GM23338 (cell line): ENCODE data around the gene PABPC1L2B.

Experiments
- CREB1 ChIP-seq: fragments of 250-450 bp; sonication (Bioruptor Pico); IDR thresholded peaks from 2 replicates; pipeline ENCODE4 v1.5.0; 2020; ENCODE audit warnings: low read depth, mild to moderate bottlenecking, moderate library complexity
- CTCF ChIP-seq, 2 experiments: fragments of 200-600 bp in 1 of 2; sonication (generic) in 1 of 2; conservative IDR thresholded peaks; 2 replicates each; pipeline versions ENCODE4 v1.5.1 to v1.6.1; 2016 to 2017; ENCODE audit warnings: antibody characterized with exemption in 2 of 2, low read depth in 2 of 2, mild to moderate bottlenecking in 2 of 2, moderate library complexity in 1 of 2
- ETS1 ChIP-seq: IDR thresholded peaks from 2 replicates; pipeline ENCODE4 v1.6.1; 2016; ENCODE audit warnings: antibody characterized with exemption
- EZH2 ChIP-seq: fragments of 200-600 bp; sonication (generic); IDR thresholded peaks from one replicate; pipeline ENCODE4 v1.8.0; 2017; ENCODE audit warnings: antibody characterized with exemption, mild to moderate bottlenecking, low read depth; ENCODE audit not compliant: unreplicated experiment
- EZH2phosphoT487 ChIP-seq: fragments of 200-600 bp; sonication (generic); IDR thresholded peaks from one replicate; pipeline ENCODE4 v1.8.1; 2018; ENCODE audit warnings: antibody characterized with exemption; ENCODE audit not compliant: unreplicated experiment
- JUNB ChIP-seq: IDR thresholded peaks from one replicate; pipeline ENCODE4 v1.6.1; 2016; ENCODE audit warnings: antibody characterized with exemption; ENCODE audit not compliant: unreplicated experiment
- NANOG ChIP-seq: IDR thresholded peaks from 2 replicates; pipeline ENCODE4 v1.6.1; 2016; ENCODE audit warnings: antibody characterized with exemption, borderline replicate concordance
- POLR2AphosphoS5 ChIP-seq: IDR thresholded peaks from 2 replicates; pipeline ENCODE4 v1.6.1; 2016; ENCODE audit warnings: antibody characterized with exemption, low read depth
- STAT1 ChIP-seq: IDR thresholded peaks from one replicate; pipeline ENCODE4 v1.6.1; 2016; ENCODE audit warnings: antibody characterized with exemption; ENCODE audit not compliant: unreplicated experiment
- ZNF114 ChIP-seq: fragments of 250-450 bp; sonication (Bioruptor Pico); IDR thresholded peaks from 2 replicates; pipeline ENCODE4 v1.5.0; 2020; ENCODE audit warnings: mild to moderate bottlenecking, moderate library complexity
- ZNF331 ChIP-seq: fragments of 250-450 bp; sonication (Bioruptor Pico); IDR thresholded peaks from 2 replicates; pipeline ENCODE4 v1.5.0; 2020; ENCODE audit warnings: low read depth, mild to moderate bottlenecking, moderate library complexity
- ZNF462 ChIP-seq: fragments of 250-450 bp; sonication (Bioruptor Pico); IDR thresholded peaks from 2 replicates; pipeline ENCODE4 v1.5.0; 2020; ENCODE audit warnings: mild to moderate bottlenecking, moderate library complexity
- TF ChIP-seq, protein P1 (sequence below): IDR thresholded peaks from one replicate; pipeline ENCODE4 v1.6.1; 2018; ENCODE audit warnings: antibody characterized with exemption; ENCODE audit not compliant: unreplicated experiment

DNA sequence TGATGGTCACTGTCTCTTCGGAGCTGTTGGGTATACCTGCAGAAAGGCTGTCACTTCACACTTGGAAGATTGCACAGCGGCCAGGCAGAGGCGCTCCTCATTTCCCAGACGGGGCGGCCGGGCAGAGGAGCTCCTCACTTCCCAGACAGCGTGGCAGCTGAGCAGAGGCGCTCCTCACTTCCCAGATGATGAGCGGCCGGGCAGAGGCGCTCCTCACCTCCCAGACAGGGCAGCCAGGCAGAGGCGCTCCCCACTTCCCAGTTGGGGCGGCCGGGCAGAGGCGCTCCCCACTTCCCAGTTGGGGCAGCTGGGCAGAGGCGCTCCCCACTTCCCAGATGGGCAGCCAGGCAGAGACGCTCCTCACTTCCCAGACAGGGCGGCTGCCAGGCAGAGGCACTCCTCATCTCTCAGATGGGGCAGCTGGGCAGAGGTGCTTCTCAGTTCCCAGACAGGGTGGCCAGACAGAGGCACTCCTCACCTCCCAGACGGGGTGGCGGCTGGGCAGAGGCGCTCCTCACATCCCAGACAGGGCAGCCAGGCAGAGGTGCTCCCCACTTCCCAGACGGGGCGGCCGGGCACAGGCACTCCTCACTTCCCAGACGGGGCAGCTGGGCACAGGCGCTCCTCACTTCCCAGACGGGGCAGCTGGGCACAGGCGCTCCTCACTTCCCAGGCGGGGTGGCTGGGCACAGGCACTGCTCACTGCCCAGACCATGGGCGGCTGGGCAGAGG is 18.8 kb downstream of the PABPC1L2B start:
- TF ChIP-seq CTCF (conservative IDR thresholded peaks at IDR 0.05; ENCODE audit: low read depth in 2 of 2) (no peak), POLR2AphosphoS5 (no peak), EZH2 (no peak), EZH2phosphoT487 (no peak), CREB1 (CRISPR knock-in tag) (no peak), ZNF331 (CRISPR knock-in tag) (no peak), ETS1 (no peak), STAT1 (no peak), JUNB (no peak), NANOG (no peak), ZNF114 (CRISPR knock-in tag) (no peak), ZNF462 (CRISPR knock-in tag) (no peak)
- TF ChIP-seq, protein P1, sequence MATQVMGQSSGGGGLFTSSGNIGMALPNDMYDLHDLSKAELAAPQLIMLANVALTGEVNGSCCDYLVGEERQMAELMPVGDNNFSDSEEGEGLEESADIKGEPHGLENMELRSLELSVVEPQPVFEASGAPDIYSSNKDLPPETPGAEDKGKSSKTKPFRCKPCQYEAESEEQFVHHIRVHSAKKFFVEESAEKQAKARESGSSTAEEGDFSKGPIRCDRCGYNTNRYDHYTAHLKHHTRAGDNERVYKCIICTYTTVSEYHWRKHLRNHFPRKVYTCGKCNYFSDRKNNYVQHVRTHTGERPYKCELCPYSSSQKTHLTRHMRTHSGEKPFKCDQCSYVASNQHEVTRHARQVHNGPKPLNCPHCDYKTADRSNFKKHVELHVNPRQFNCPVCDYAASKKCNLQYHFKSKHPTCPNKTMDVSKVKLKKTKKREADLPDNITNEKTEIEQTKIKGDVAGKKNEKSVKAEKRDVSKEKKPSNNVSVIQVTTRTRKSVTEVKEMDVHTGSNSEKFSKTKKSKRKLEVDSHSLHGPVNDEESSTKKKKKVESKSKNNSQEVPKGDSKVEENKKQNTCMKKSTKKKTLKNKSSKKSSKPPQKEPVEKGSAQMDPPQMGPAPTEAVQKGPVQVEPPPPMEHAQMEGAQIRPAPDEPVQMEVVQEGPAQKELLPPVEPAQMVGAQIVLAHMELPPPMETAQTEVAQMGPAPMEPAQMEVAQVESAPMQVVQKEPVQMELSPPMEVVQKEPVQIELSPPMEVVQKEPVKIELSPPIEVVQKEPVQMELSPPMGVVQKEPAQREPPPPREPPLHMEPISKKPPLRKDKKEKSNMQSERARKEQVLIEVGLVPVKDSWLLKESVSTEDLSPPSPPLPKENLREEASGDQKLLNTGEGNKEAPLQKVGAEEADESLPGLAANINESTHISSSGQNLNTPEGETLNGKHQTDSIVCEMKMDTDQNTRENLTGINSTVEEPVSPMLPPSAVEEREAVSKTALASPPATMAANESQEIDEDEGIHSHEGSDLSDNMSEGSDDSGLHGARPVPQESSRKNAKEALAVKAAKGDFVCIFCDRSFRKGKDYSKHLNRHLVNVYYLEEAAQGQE: no peak
